HepG2 (cell line): ENCODE results near the gene NYAP1. TPM values are rescaled to one million over a fixed set of nuclear protein-coding genes. Genes with fewer than 3 reads are reported as not detected.

ENCODE experiments used
- ATAC-seq: fragments of 200-7000 bp; cut with Tn5 transposase; 3 replicates; pipeline ENCODE4 v1.9.1; 2020; ENCODE audit warnings: mild to moderate bottlenecking, moderate library complexity
- BruUV-seq: library from RNA; stranded (reverse); fragments of 400-500 nt; replicated peaks from 2 replicates; lab custom pipeline; 2021; lab: Mats Ljungman, UMichigan
- CTCF ChIA-PET: fragments of 300-600 bp; formaldehyde crosslinking; extraction: SDS; loops from one replicate; lab custom pipeline; 2021; ENCODE audit warnings: low total read pairs, inconsistent platforms, low intra/inter-chr PET ratio; lab: Yijun Ruan, JAX
- POLR2A ChIA-PET: fragments of 350-600 bp; sonication (Branson Sonifier 250); formaldehyde crosslinking; loops from one replicate; lab custom pipeline; 2020; ENCODE audit warnings: antibody characterized with exemption, inconsistent platforms; lab: Yijun Ruan, JAX
- DNase-seq: peaks from one replicate; pipeline ENCODE4 v3.0.0-alpha.2; 2015; ENCODE audit warnings: low spot score
- FAIRE-seq: peaks from 3 replicates; lab custom pipeline; 2011; peaks lifted over from hg19 to GRCh38; lab: Jason Lieb, UNC
- H2AFZ ChIP-seq: one replicate; pipeline ENCODE4 v1.6.1; 2011; ENCODE audit warnings: low read length, inconsistent platforms
- H3K27ac ChIP-seq: fragments of 300-600 bp; 3 replicates; pipeline ENCODE4 v1.8.0; 2011; ENCODE audit warnings: mixed run types, mild to moderate bottlenecking, mixed read lengths, low read length, inconsistent platforms; ENCODE audit not compliant: insufficient read depth; ENCODE audit errors: extremely low read length
- H3K27me3 ChIP-seq, 2 experiments: fragments of 200-600 bp in 1 of 2; 2 replicates in 1 of 2; 3 replicates in 1 of 2; pipeline versions ENCODE4 v1.6.0 to v1.8.0; 2011; ENCODE audit warnings: low read length in 2 of 2, mild to moderate bottlenecking in 2 of 2, moderate library complexity in 2 of 2, inconsistent platforms in 1 of 2; ENCODE audit not compliant: insufficient read depth in 2 of 2, control insufficient read depth in 1 of 2
- H3K36me3 ChIP-seq, 2 experiments: fragments of 200-600 bp in 1 of 2; replicated peaks in 1 of 2; 2 replicates in 1 of 2; 3 replicates in 1 of 2; pipeline versions ENCODE4 v1.5.1 to v1.8.0; 2011; ENCODE audit warnings: low read length in 2 of 2, inconsistent platforms in 1 of 2; ENCODE audit not compliant: insufficient read depth in 2 of 2, control insufficient read depth in 1 of 2
- H3K4me1 ChIP-seq: 2 replicates; pipeline ENCODE4 v1.5.1; 2012; ENCODE audit warnings: low read length, inconsistent platforms; ENCODE audit not compliant: insufficient read depth
- H3K4me2 ChIP-seq: 2 replicates; pipeline ENCODE4 v1.6.0; 2011; ENCODE audit warnings: low read depth, low read length, inconsistent platforms
- H3K4me3 ChIP-seq, 3 experiments: fragments of 200-600 bp in 1 of 3; sonication (generic), shearing (Covaris generic) in 1 of 3; replicated peaks in 1 of 3; 2 replicates each; pipeline ENCODE4 v1.5.1; 2011 to 2016; ENCODE audit warnings: low read length in 3 of 3, inconsistent platforms in 2 of 3, low read depth in 2 of 3, mild to moderate bottlenecking in 2 of 3, control low read depth in 1 of 3, mixed read lengths in 1 of 3; ENCODE audit not compliant: insufficient read depth in 1 of 3
- H3K79me2 ChIP-seq: one replicate; pipeline ENCODE4 v1.6.1; 2011; ENCODE audit warnings: low read length, inconsistent platforms; ENCODE audit not compliant: insufficient read depth
- H3K9ac ChIP-seq: 2 replicates; pipeline ENCODE4 v1.6.0; 2011; ENCODE audit warnings: mild to moderate bottlenecking, low read depth, low read length, inconsistent platforms; ENCODE audit not compliant: insufficient read depth
- H3K9me3 ChIP-seq: 2 replicates; pipeline ENCODE4 v1.5.1; 2012; ENCODE audit warnings: mild to moderate bottlenecking, low read length
- H4K20me1 ChIP-seq: 2 replicates; pipeline ENCODE4 v1.6.0; 2011; ENCODE audit warnings: inconsistent platforms, mild to moderate bottlenecking, low read length, moderate library complexity; ENCODE audit not compliant: insufficient read depth
- EZH2 ChIP-seq: conservative IDR thresholded peaks from 2 replicates; pipeline ENCODE4 v1.6.1; 2012; ENCODE audit warnings: mild to moderate bottlenecking, low read depth, low read length, moderate library complexity
- NFRKB ChIP-seq: fragments of 450-650 bp; IDR thresholded peaks from 2 replicates; pipeline ENCODE4 v1.6.1; 2017
- YEATS4 ChIP-seq: sonication (generic); formaldehyde crosslinking; IDR thresholded peaks from 2 replicates; pipeline ENCODE4 v1.4.0; 2020; ENCODE audit warnings: missing genetic modification reagents, borderline replicate concordance
- ZFP82 ChIP-seq: sonication (generic); formaldehyde crosslinking; IDR thresholded peaks from 2 replicates; pipeline ENCODE4 v1.5.1; 2020; ENCODE audit warnings: mild to moderate bottlenecking, missing genetic modification reagents, borderline replicate concordance
- WGBS: methylation state at CpG from one replicate; pipeline ENCODE4 v1.1.6; 2017; ENCODE audit warnings: low lambda C conversion rate; 5-methylcytosine and 5-hydroxymethylcytosine counted together
- in situ Hi-C: cut with HindIII; loops from 2 replicates; pipeline ENCODE4 v1.10.0; 2017; ENCODE audit warnings: low pct_unique_long_range_greater_than_20kb; ENCODE audit not compliant: extremely low pct_ligation_motif_present
- intact Hi-C: fragments of 100-400 bp; cut with micrococcal nuclease; formaldehyde crosslinking; loops from one replicate; pipeline ENCODE4 v1.10.0; 2022; ENCODE audit not compliant: unreplicated experiment
- polyA plus RNA-seq, 8 experiments: library from polyadenylated mRNA; depleted of rRNA in 3 of 8; stranded (reverse) in 7 of 8; unstranded in 1 of 8; fragments of >200 nt; fragmentation: Illumina TruSeq in 4 of 8; extraction: Trizol in 4 of 8; gene quantifications; 2 replicates each; pipeline versions ENCODE4 v1.2.1 to v1.2.3, GENCODE V29; 2011 to 2016; ENCODE audit warnings: low read depth in 4 of 8, missing spikeins in 1 of 8, mixed read lengths in 1 of 8; ENCODE audit not compliant: insufficient read depth in 1 of 8
- total RNA-seq, 5 experiments: library from RNA; depleted of rRNA; stranded (reverse); fragments of >200 nt; fragmentation: Illumina TruSeq; extraction: Trizol; gene quantifications; 2 replicates each; pipeline ENCODE4 v1.2.3, GENCODE V29; 2016; ENCODE audit warnings: low read depth in 1 of 5
- TF ChIP-seq, protein P1 (sequence below): sonication (generic); formaldehyde crosslinking; IDR thresholded peaks from 2 replicates; pipeline ENCODE4 v1.9.0; 2021; ENCODE audit warnings: mild to moderate bottlenecking, missing genetic modification reagents

Gene NYAP1
- total and polyA plus RNA-seq, 2 of the 13 experiments (the other 11 are each of a cell fraction or from before 2014, with no cell fraction given), result 0.15 to 0.46 TPM

DNA sequence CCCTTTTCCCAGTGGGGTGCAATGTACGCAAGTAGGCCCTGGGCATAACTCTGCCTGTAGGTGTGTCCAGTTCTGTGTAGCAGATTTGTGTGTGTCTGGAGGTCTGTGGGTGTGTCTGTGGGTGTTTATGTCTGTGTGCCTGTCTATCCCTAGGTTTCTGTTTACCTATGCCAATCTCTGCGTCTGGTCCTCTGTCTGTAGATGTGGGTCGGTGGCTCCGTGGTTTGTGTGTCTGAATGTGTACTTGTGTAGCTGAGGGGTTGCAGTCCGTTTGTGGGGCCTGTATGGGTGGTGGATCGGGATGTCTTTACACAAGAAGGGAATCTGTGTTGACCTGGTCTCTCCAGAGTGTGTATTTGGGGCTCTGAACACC, 932 bp downstream of the NYAP1 start:
- TF ChIP-seq, protein P1, sequence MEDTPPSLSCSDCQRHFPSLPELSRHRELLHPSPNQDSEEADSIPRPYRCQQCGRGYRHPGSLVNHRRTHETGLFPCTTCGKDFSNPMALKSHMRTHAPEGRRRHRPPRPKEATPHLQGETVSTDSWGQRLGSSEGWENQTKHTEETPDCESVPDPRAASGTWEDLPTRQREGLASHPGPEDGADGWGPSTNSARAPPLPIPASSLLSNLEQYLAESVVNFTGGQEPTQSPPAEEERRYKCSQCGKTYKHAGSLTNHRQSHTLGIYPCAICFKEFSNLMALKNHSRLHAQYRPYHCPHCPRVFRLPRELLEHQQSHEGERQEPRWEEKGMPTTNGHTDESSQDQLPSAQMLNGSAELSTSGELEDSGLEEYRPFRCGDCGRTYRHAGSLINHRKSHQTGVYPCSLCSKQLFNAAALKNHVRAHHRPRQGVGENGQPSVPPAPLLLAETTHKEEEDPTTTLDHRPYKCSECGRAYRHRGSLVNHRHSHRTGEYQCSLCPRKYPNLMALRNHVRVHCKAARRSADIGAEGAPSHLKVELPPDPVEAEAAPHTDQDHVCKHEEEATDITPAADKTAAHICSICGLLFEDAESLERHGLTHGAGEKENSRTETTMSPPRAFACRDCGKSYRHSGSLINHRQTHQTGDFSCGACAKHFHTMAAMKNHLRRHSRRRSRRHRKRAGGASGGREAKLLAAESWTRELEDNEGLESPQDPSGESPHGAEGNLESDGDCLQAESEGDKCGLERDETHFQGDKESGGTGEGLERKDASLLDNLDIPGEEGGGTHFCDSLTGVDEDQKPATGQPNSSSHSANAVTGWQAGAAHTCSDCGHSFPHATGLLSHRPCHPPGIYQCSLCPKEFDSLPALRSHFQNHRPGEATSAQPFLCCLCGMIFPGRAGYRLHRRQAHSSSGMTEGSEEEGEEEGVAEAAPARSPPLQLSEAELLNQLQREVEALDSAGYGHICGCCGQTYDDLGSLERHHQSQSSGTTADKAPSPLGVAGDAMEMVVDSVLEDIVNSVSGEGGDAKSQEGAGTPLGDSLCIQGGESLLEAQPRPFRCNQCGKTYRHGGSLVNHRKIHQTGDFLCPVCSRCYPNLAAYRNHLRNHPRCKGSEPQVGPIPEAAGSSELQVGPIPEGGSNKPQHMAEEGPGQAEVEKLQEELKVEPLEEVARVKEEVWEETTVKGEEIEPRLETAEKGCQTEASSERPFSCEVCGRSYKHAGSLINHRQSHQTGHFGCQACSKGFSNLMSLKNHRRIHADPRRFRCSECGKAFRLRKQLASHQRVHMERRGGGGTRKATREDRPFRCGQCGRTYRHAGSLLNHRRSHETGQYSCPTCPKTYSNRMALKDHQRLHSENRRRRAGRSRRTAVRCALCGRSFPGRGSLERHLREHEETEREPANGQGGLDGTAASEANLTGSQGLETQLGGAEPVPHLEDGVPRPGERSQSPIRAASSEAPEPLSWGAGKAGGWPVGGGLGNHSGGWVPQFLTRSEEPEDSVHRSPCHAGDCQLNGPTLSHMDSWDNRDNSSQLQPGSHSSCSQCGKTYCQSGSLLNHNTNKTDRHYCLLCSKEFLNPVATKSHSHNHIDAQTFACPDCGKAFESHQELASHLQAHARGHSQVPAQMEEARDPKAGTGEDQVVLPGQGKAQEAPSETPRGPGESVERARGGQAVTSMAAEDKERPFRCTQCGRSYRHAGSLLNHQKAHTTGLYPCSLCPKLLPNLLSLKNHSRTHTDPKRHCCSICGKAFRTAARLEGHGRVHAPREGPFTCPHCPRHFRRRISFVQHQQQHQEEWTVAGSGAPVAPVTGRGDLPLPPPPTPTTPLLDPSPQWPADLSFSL (CRISPR knock-in tag), result peak; percentile 77
- TF ChIP-seq YEATS4 (CRISPR knock-in tag) (no peak), ZFP82 (no peak), EZH2 (0 out of 2 replicates have a peak, but pooled peaks have one; percentile 40), NFRKB (no peak)
- no peak overlapping the region for H2AFZ ChIP-seq
- H3K4me3 ChIP-seq, result peak overlapping the region; percentile 10 to 79 (median 17); a peak in 3 of 6 replicates
- no peaks in the 10 kb centered on the region for H3K36me3 ChIP-seq
- POLR2A ChIA-PET, result no interaction called here
- no TSS peak for BruUV-seq
- intact Hi-C loops, result loop anchor here (5.0 kb wide), 1 partner anchor 698 kb away; the partner anchor contains the start of gene NAT16
- CTCF ChIA-PET, result no interaction called here
- H3K9ac ChIP-seq, result 0 out of 2 replicates have a peak overlapping the region, but pooled peaks have one; percentile 8
- H3K4me1 ChIP-seq, result peaks cover 58% of the 10 kb centered on the region
- peaks cover 2 to 44% of the 10 kb centered on the region in 2 experiments; a peak in 4 of 5 replicates for H3K27me3 ChIP-seq
- no peak for DNase-seq
- no peaks in the 10 kb centered on the region for H3K79me2 ChIP-seq
- in situ Hi-C loops, result loop anchor here (5.0 kb wide), 1 partner anchor 83 kb away; no protein-coding TSS in a partner anchor
- ATAC-seq, result peak; percentile 7; the same call in 1 of the 3 replicates
- no peaks in the 10 kb centered on the region for H4K20me1 ChIP-seq
- 0% methylated on average over 1 of the region's 6 CpGs for WGBS
- H3K27ac ChIP-seq, result no peak overlapping the region
- H3K9me3 ChIP-seq, result no peaks in the 10 kb centered on the region
- no peak for FAIRE-seq
- H3K4me2 ChIP-seq, result peak overlapping the region; percentile 71
